ENCODE results near the gene DLGAP4. TPM values are rescaled to one million over a fixed set of nuclear protein-coding genes. Genes with fewer than 3 reads are reported as not detected.

The DLGAP4 gene
- total and polyA plus RNA-seq, 9 of the 15 experiments (the other 6 are each of a cell fraction or from before 2014, with no cell fraction given): 0.31 to 34.1 (median 4.5) TPM

DNA sequence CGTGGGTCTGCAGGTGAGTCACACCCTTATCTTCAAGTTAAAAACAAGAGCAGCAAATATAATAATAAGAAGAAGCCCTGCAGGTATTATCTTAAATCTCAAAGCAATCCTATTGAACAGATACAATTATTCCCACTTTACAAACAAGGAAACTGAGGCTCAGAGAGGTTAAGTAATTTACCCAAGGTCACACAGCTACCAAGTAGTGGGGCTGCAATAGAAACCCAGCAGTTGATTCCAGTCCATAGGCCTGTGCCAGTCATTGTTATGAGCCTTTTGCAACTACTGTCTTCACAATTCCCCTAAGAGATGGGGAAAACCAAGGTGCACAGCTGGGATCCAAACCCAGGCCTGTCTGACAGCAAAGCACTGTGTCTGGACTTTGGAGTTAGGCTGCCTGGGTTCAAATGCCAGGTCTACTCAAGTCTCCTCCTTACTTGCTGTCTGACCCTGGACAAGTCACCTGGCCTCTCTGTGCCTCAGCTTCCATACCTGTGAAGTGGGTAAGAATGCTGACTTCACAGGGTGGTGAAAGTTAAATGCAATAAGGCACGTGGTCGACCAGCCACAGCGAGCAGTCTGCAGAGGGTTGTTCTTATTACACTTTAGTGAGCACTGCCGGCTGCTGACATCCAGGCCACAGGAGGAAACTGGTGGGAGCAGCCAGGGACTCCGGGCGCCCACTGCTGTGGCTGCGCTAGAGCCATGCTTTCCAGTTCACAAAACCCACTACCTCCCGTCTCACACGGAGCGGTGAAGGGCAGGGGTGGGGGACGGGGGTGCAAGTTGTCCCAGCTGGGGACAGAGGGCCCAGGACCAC lies 241.3 kb downstream of the DLGAP4 start (continued):
- TF ChIP-seq, protein P1, sequence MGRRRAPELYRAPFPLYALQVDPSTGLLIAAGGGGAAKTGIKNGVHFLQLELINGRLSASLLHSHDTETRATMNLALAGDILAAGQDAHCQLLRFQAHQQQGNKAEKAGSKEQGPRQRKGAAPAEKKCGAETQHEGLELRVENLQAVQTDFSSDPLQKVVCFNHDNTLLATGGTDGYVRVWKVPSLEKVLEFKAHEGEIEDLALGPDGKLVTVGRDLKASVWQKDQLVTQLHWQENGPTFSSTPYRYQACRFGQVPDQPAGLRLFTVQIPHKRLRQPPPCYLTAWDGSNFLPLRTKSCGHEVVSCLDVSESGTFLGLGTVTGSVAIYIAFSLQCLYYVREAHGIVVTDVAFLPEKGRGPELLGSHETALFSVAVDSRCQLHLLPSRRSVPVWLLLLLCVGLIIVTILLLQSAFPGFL (CRISPR knock-in tag; IDR thresholded peaks at IDR 0.05): no peak
- peak; percentile 87 for TF ChIP-seq ZFP36 (IDR thresholded peaks at IDR 0.05; ENCODE audit: low read depth, low read length, partially characterized antibody)
- TF ChIP-seq BRCA1 (IDR thresholded peaks at IDR 0.05): no peak
- no peak for TF ChIP-seq BRCA1 (CRISPR knock-in tag; IDR thresholded peaks at IDR 0.05)
- TF ChIP-seq MTA2 (IDR thresholded peaks at IDR 0.05; ENCODE audit: low read depth): no peak
- no peak for TF ChIP-seq RAD51 (IDR thresholded peaks at IDR 0.05; ENCODE audit: borderline replicate concordance, low read depth)
- TF ChIP-seq, protein P2, sequence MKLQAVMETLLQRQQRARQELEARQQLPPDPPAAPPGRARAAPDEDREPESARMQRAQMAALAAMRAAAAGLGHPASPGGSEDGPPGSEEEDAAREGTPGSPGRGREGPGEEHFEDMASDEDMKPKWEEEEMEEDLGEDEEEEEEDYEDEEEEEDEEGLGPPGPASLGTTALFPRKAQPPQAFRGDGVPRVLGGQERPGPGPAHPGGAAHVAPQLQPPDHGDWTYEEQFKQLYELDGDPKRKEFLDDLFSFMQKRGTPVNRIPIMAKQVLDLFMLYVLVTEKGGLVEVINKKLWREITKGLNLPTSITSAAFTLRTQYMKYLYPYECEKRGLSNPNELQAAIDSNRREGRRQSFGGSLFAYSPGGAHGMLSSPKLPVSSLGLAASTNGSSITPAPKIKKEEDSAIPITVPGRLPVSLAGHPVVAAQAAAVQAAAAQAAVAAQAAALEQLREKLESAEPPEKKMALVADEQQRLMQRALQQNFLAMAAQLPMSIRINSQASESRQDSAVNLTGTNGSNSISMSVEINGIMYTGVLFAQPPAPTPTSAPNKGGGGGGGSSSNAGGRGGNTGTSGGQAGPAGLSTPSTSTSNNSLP (IDR thresholded peaks at IDR 0.05; ENCODE audit: borderline replicate concordance, low read depth, low read length): no peak
- no peak for TF ChIP-seq FUS (optimal IDR thresholded peaks at IDR 0.05; ENCODE audit: low read depth, low read length)
- TF ChIP-seq, protein P3, sequence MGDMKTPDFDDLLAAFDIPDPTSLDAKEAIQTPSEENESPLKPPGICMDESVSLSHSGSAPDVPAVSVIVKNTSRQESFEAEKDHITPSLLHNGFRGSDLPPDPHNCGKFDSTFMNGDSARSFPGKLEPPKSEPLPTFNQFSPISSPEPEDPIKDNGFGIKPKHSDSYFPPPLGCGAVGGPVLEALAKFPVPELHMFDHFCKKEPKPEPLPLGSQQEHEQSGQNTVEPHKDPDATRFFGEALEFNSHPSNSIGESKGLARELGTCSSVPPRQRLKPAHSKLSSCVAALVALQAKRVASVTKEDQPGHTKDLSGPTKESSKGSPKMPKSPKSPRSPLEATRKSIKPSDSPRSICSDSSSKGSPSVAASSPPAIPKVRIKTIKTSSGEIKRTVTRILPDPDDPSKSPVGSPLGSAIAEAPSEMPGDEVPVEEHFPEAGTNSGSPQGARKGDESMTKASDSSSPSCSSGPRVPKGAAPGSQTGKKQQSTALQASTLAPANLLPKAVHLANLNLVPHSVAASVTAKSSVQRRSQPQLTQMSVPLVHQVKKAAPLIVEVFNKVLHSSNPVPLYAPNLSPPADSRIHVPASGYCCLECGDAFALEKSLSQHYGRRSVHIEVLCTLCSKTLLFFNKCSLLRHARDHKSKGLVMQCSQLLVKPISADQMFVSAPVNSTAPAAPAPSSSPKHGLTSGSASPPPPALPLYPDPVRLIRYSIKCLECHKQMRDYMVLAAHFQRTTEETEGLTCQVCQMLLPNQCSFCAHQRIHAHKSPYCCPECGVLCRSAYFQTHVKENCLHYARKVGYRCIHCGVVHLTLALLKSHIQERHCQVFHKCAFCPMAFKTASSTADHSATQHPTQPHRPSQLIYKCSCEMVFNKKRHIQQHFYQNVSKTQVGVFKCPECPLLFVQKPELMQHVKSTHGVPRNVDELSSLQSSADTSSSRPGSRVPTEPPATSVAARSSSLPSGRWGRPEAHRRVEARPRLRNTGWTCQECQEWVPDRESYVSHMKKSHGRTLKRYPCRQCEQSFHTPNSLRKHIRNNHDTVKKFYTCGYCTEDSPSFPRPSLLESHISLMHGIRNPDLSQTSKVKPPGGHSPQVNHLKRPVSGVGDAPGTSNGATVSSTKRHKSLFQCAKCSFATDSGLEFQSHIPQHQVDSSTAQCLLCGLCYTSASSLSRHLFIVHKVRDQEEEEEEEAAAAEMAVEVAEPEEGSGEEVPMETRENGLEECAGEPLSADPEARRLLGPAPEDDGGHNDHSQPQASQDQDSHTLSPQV (IDR thresholded peaks at IDR 0.05): no peak
- TF ChIP-seq, protein P4, sequence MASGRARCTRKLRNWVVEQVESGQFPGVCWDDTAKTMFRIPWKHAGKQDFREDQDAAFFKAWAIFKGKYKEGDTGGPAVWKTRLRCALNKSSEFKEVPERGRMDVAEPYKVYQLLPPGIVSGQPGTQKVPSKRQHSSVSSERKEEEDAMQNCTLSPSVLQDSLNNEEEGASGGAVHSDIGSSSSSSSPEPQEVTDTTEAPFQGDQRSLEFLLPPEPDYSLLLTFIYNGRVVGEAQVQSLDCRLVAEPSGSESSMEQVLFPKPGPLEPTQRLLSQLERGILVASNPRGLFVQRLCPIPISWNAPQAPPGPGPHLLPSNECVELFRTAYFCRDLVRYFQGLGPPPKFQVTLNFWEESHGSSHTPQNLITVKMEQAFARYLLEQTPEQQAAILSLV (tag; IDR thresholded peaks at IDR 0.05): no peak
- TF ChIP-seq TEAD4 (IDR thresholded peaks at IDR 0.05; ENCODE audit: low read length): no peak
- no peak for TF ChIP-seq TEAD4 (CRISPR knock-in tag; IDR thresholded peaks at IDR 0.05; ENCODE audit: borderline replicate concordance)
- TF ChIP-seq SMARCB1 (IDR thresholded peaks at IDR 0.05; ENCODE audit: insufficient read length, low read depth): no peak
- no peak for TF ChIP-seq SMAD3 (CRISPR knock-in tag; conservative IDR thresholded peaks at IDR 0.05)
- TF ChIP-seq, protein P5, sequence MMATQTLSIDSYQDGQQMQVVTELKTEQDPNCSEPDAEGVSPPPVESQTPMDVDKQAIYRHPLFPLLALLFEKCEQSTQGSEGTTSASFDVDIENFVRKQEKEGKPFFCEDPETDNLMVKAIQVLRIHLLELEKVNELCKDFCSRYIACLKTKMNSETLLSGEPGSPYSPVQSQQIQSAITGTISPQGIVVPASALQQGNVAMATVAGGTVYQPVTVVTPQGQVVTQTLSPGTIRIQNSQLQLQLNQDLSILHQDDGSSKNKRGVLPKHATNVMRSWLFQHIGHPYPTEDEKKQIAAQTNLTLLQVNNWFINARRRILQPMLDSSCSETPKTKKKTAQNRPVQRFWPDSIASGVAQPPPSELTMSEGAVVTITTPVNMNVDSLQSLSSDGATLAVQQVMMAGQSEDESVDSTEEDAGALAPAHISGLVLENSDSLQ (IDR thresholded peaks at IDR 0.05): no peak
- no peak for TF ChIP-seq TGIF2 (CRISPR knock-in tag; IDR thresholded peaks at IDR 0.05)
- TF ChIP-seq XRCC4 (IDR thresholded peaks at IDR 0.05; ENCODE audit: extremely low read depth, insufficient read depth, insufficient read length): no peak
- TF ChIP-seq, protein P6, sequence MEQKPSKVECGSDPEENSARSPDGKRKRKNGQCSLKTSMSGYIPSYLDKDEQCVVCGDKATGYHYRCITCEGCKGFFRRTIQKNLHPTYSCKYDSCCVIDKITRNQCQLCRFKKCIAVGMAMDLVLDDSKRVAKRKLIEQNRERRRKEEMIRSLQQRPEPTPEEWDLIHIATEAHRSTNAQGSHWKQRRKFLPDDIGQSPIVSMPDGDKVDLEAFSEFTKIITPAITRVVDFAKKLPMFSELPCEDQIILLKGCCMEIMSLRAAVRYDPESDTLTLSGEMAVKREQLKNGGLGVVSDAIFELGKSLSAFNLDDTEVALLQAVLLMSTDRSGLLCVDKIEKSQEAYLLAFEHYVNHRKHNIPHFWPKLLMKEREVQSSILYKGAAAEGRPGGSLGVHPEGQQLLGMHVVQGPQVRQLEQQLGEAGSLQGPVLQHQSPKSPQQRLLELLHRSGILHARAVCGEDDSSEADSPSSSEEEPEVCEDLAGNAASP (IDR thresholded peaks at IDR 0.05): no peak

Measured in K562 (cell line).